CD4-positive, alpha-beta memory T cell (primary cell): Measurements from ENCODE around the gene USP11. TPM values are rescaled to one million over a fixed set of nuclear protein-coding genes. Genes with fewer than 3 reads are reported as not detected.

Experiments used
- CTCF ChIA-PET: fragments of 350-600 bp; sonication (Branson Sonifier 250); formaldehyde crosslinking; loops from one replicate; lab custom pipeline; 2021; ENCODE audit warnings: inconsistent platforms; ENCODE audit not compliant: partially characterized antibody; lab: Charles Lee
- POLR2A ChIA-PET: fragments of 350-600 bp; sonication (Branson Sonifier 250); formaldehyde crosslinking; loops from one replicate; lab custom pipeline; 2021; ENCODE audit not compliant: partially characterized antibody; lab: Charles Lee
- DNase-seq, 5 donors: peaks; one replicate each; pipeline versions ENCODE4 v3.0.0 to v3.0.0-alpha.2; 2020 to 2022; ENCODE audit warnings: mixed read lengths in 1 of 5
- H3K27ac ChIP-seq: one replicate; pipeline ENCODE4 v1.7.0; 2013; ENCODE audit warnings: low read depth, low read length
- H3K27me3 ChIP-seq: 2 replicates; pipeline ENCODE4 v1.7.0; 2013; ENCODE audit warnings: mild to moderate bottlenecking, low read length, moderate library complexity; ENCODE audit not compliant: insufficient read depth
- H3K36me3 ChIP-seq: 2 replicates; pipeline ENCODE4 v1.7.0; 2013; ENCODE audit warnings: mild to moderate bottlenecking, low read length, moderate library complexity; ENCODE audit not compliant: insufficient read depth
- H3K4me1 ChIP-seq: 2 replicates; pipeline ENCODE4 v1.7.0; 2013; ENCODE audit warnings: mild to moderate bottlenecking, low read length, moderate library complexity; ENCODE audit not compliant: insufficient read depth
- H3K4me3 ChIP-seq, 2 donors: one replicate each; pipeline ENCODE4 v1.7.0; 2013; ENCODE audit warnings: low read length in 2 of 2, mild to moderate bottlenecking in 1 of 2
- H3K9me3 ChIP-seq, 2 donors: one replicate each; pipeline ENCODE4 v1.7.0; 2013; ENCODE audit warnings: low read length in 2 of 2, control low read depth in 1 of 2; ENCODE audit not compliant: control insufficient read depth in 1 of 2
- H3K27ac Mint-ChIP-seq, 7 donors: one replicate each; pipeline ENCODE4 v1.8.0; 2020 to 2021; ENCODE audit warnings: mixed read lengths in 7 of 7, mild to moderate bottlenecking in 6 of 7, inconsistent platforms in 3 of 7, moderate library complexity in 3 of 7
- H3K27me3 Mint-ChIP-seq, 2 donors: one replicate each; pipeline ENCODE4 v1.8.0; 2020 to 2021; ENCODE audit warnings: mixed read lengths in 2 of 2
- H3K36me3 Mint-ChIP-seq, 2 donors: one replicate each; pipeline ENCODE4 v1.8.0; 2020 to 2021; ENCODE audit warnings: mixed read lengths in 2 of 2, inconsistent platforms in 1 of 2, mild to moderate bottlenecking in 1 of 2
- H3K4me1 Mint-ChIP-seq, 4 donors: one replicate each; pipeline ENCODE4 v1.8.0; 2020 to 2021; ENCODE audit warnings: mixed read lengths in 4 of 4, mild to moderate bottlenecking in 1 of 4
- H3K4me3 Mint-ChIP-seq, 8 donors: one replicate each; pipeline ENCODE4 v1.8.0; 2020 to 2021; ENCODE audit warnings: mixed read lengths in 8 of 8, mild to moderate bottlenecking in 7 of 8, moderate library complexity in 6 of 8, inconsistent platforms in 3 of 8
- H3K9me3 Mint-ChIP-seq, 8 donors: one replicate each; pipeline ENCODE4 v1.8.0; 2020 to 2021; ENCODE audit warnings: mixed read lengths in 8 of 8, mild to moderate bottlenecking in 5 of 8, inconsistent platforms in 3 of 8, moderate library complexity in 1 of 8
- intact Hi-C: fragments of 100-400 bp; cut with micrococcal nuclease; formaldehyde crosslinking; loops from one replicate; pipeline ENCODE4 v1.15.1; 2023
- polyA plus RNA-seq, 2 donors: library from polyadenylated mRNA; unstranded; fragments of 300-500 nt; fragmentation: Illumina TruSeq; gene quantifications; one replicate each; pipeline ENCODE4 v1.2.3, GENCODE V29; 2021
- total RNA-seq, 2 experiments: library from RNA; stranded (reverse); gene quantifications; one replicate each; pipeline ENCODE4 v1.2.3, GENCODE V29; 2021

USP11 gene
- total and polyA plus RNA-seq, 4 experiments from 2014 or later: 36.6 to 81.4 (median 61.9) TPM

- H3K36me3 ChIP-seq: peaks cover 6% of the 10 kb centered on the region
- Mint-ChIP-seq H3K27ac (peak overlapping the region in 1 of 7 donors; percentile 35), H3K4me3 (no peak overlapping the region), H3K9me3 (no peaks in the 10 kb centered on the region), H3K36me3 (peaks cover 24 to 45% of the 10 kb centered on the region in 2 donors), H3K27me3 (no peaks in the 10 kb centered on the region), H3K4me1 (peaks cover 0 to 4% (median 2%) of the 10 kb centered on the region in 4 donors)
- H3K27me3 ChIP-seq: no peaks in the 10 kb centered on the region
- no peak overlapping the region for H3K27ac ChIP-seq
- ChIA-PET POLR2A (interaction anchor here (0.8 kb wide), 1 partner anchor 15 kb away, joined by 3 read pairs; no protein-coding TSS in a partner anchor), CTCF (no interaction called here)
- DNase-seq: no peak
- H3K4me3 ChIP-seq: no peak overlapping the region
- intact Hi-C loops: no loop called here
- H3K9me3 ChIP-seq: no peaks in the 10 kb centered on the region
- peaks cover 4% of the 10 kb centered on the region for H3K4me1 ChIP-seq
Observed at GRCh38 chrX:47241201-47242011, 8.6 kb downstream of the USP11 start.

GRCh38 chrX:47242321-47242720, 9.5 kb downstream of the USP11 start:
- Mint-ChIP-seq H3K9me3 (no peaks in the 10 kb centered on the region), H3K27me3 (no peaks in the 10 kb centered on the region), H3K36me3 (peaks cover 25 to 47% of the 10 kb centered on the region in 2 donors), H3K27ac (no peak overlapping the region), H3K4me1 (peaks cover 0 to 3% (median 0%) of the 10 kb centered on the region in 4 donors), H3K4me3 (no peak overlapping the region)
- Histone ChIP-seq H3K36me3 (peaks cover 6% of the 10 kb centered on the region), H3K4me3 (no peak overlapping the region), H3K27me3 (no peaks in the 10 kb centered on the region), H3K9me3 (no peaks in the 10 kb centered on the region), H3K4me1 (no peaks in the 10 kb centered on the region), H3K27ac (no peak overlapping the region)
- intact Hi-C loops: no loop called here
- DNase-seq: no peak
- ChIA-PET CTCF (no interaction called here), POLR2A (no interaction called here)

GRCh38 chrX:47243351-47243750, 10.5 kb downstream of the USP11 start:
- Histone ChIP-seq H3K27me3 (no peaks in the 10 kb centered on the region), H3K4me1 (no peaks in the 10 kb centered on the region), H3K9me3 (no peaks in the 10 kb centered on the region), H3K27ac (no peak overlapping the region), H3K36me3 (peaks cover 6% of the 10 kb centered on the region), H3K4me3 (no peak overlapping the region)
- no peaks in the 10 kb centered on the region for H3K9me3 Mint-ChIP-seq
- ChIA-PET POLR2A (no interaction called here), CTCF (no interaction called here)
- H3K4me3 Mint-ChIP-seq: no peak overlapping the region
- H3K27me3 Mint-ChIP-seq: no peaks in the 10 kb centered on the region
- peaks cover 0 to 2% (median 0%) of the 10 kb centered on the region in 4 donors for H3K4me1 Mint-ChIP-seq
- peaks cover 31 to 47% of the 10 kb centered on the region in 2 donors for H3K36me3 Mint-ChIP-seq
- no peak for DNase-seq
- H3K27ac Mint-ChIP-seq: no peak overlapping the region
- intact Hi-C loops: no loop called here

GRCh38 chrX:47244676-47245075, 11.9 kb downstream of the USP11 start:
- Mint-ChIP-seq H3K9me3 (no peaks in the 10 kb centered on the region), H3K4me1 (peaks cover 0 to 1% (median 0%) of the 10 kb centered on the region in 4 donors), H3K4me3 (no peak overlapping the region), H3K36me3 (peaks cover 33 to 45% of the 10 kb centered on the region in 2 donors), H3K27me3 (no peaks in the 10 kb centered on the region), H3K27ac (no peak overlapping the region)
- H3K4me3 ChIP-seq: no peak overlapping the region
- H3K4me1 ChIP-seq: no peaks in the 10 kb centered on the region
- POLR2A ChIA-PET: no interaction called here
- DNase-seq: no peak
- peaks cover 6% of the 10 kb centered on the region for H3K36me3 ChIP-seq
- CTCF ChIA-PET: interaction anchor here (1.1 kb wide), 1 partner anchor 140 kb away, joined by 4 read pairs; no protein-coding TSS in a partner anchor
- H3K9me3 ChIP-seq: no peaks in the 10 kb centered on the region
- no peaks in the 10 kb centered on the region for H3K27me3 ChIP-seq
- no peak overlapping the region for H3K27ac ChIP-seq
- intact Hi-C loops: no loop called here

GRCh38 chrX:47245156-47245555, 12.3 kb downstream of the USP11 start:
- Histone ChIP-seq H3K4me3 (no peak overlapping the region), H3K27me3 (no peaks in the 10 kb centered on the region), H3K4me1 (no peaks in the 10 kb centered on the region), H3K9me3 (no peaks in the 10 kb centered on the region), H3K36me3 (peaks cover 6% of the 10 kb centered on the region), H3K27ac (no peak overlapping the region)
- H3K4me3 Mint-ChIP-seq: no peak overlapping the region
- CTCF ChIA-PET: interaction anchor here (1.1 kb wide), 1 partner anchor 139 kb away, joined by 4 read pairs; no protein-coding TSS in a partner anchor
- no peaks in the 10 kb centered on the region for H3K27me3 Mint-ChIP-seq
- no peak overlapping the region for H3K27ac Mint-ChIP-seq
- H3K4me1 Mint-ChIP-seq: peaks cover 0 to 1% (median 0%) of the 10 kb centered on the region in 4 donors
- no peak for DNase-seq
- H3K36me3 Mint-ChIP-seq: peaks cover 35 to 40% of the 10 kb centered on the region in 2 donors
- H3K9me3 Mint-ChIP-seq: no peaks in the 10 kb centered on the region
- POLR2A ChIA-PET: no interaction called here
- intact Hi-C loops: no loop called here

- peaks cover 23 to 25% of the 10 kb centered on the region in 2 donors for H3K36me3 Mint-ChIP-seq
- no peak overlapping the region for H3K27ac Mint-ChIP-seq
- Histone ChIP-seq H3K27ac (no peak overlapping the region), H3K27me3 (no peaks in the 10 kb centered on the region), H3K4me1 (no peaks in the 10 kb centered on the region), H3K4me3 (no peak overlapping the region), H3K9me3 (no peaks in the 10 kb centered on the region), H3K36me3 (peaks cover under 1% of the 10 kb centered on the region)
- H3K4me1 Mint-ChIP-seq: peaks cover 0 to 1% (median 0%) of the 10 kb centered on the region in 4 donors
- CTCF ChIA-PET: no interaction called here
- no peak for DNase-seq
- H3K4me3 Mint-ChIP-seq: no peak overlapping the region
- intact Hi-C loops: no loop called here
- no peaks in the 10 kb centered on the region for H3K9me3 Mint-ChIP-seq
- POLR2A ChIA-PET: no interaction called here
- H3K27me3 Mint-ChIP-seq: no peaks in the 10 kb centered on the region
Observed at GRCh38 chrX:47247206-47247998, 14.6 kb downstream of the USP11 start.

GRCh38 chrX:47247999-47248320, 15.2 kb downstream of the USP11 start:
- Mint-ChIP-seq H3K27me3 (no peaks in the 10 kb centered on the region), H3K4me3 (no peak overlapping the region), H3K27ac (peak overlapping the region in 1 of 7 donors; percentile 71), H3K36me3 (peaks cover 23 to 25% of the 10 kb centered on the region in 2 donors), H3K9me3 (no peaks in the 10 kb centered on the region), H3K4me1 (peaks cover 0 to 1% (median 0%) of the 10 kb centered on the region in 4 donors)
- intact Hi-C loops: no loop called here
- ChIA-PET CTCF (no interaction called here), POLR2A (no interaction called here)
- H3K4me1 ChIP-seq: no peaks in the 10 kb centered on the region
- H3K4me3 ChIP-seq: no peak overlapping the region
- no peak for DNase-seq
- H3K27ac ChIP-seq: no peak overlapping the region
- no peaks in the 10 kb centered on the region for H3K9me3 ChIP-seq
- no peaks in the 10 kb centered on the region for H3K27me3 ChIP-seq
- no peaks in the 10 kb centered on the region for H3K36me3 ChIP-seq
